ENCODE measurements around the gene TRAF6.
"Not testable (repeated sequence)": the region's sequence is repeated elsewhere in the genome, so short reads cannot be mapped to it uniquely, and the experiment has no call there.

The TRAF6 gene

GRCh38 chr11:36513965-36514364, 3.9 kb upstream of the TRAF6 start:
- Histone ChIP-seq H3K36me3 (ENCODE audit: control insufficient read depth, insufficient read depth, low read length) (no peaks in the 10 kb centered on the region), H3K4me3 (ENCODE audit: insufficient read depth, low read depth, low read length) (no peak overlapping the region), H3K27ac (ENCODE audit: insufficient read depth, low read depth, low read length, poor library complexity, severe bottlenecking) (no peak overlapping the region), H3K27me3 (ENCODE audit: control insufficient read depth, insufficient read depth, low read length, poor library complexity, severe bottlenecking) (peaks cover 11% of the 10 kb centered on the region), H3K4me1 (ENCODE audit: control insufficient read depth, insufficient read depth, low read length) (peaks cover under 1% of the 10 kb centered on the region), H3K9me3 (ENCODE audit: control insufficient read depth, low read length) (no peaks in the 10 kb centered on the region)
- 84 to 90% methylated on average over 2 of the region's 2 CpGs for WGBS, 2 experiments

GRCh38 chr11:36512016-36512415, 1.9 kb upstream of the TRAF6 start:
- Histone ChIP-seq H3K4me3 (ENCODE audit: insufficient read depth, low read depth, low read length) (no peak overlapping the region), H3K27ac (ENCODE audit: insufficient read depth, low read depth, low read length, poor library complexity, severe bottlenecking) (no peak overlapping the region), H3K36me3 (ENCODE audit: control insufficient read depth, insufficient read depth, low read length) (no peaks in the 10 kb centered on the region), H3K27me3 (ENCODE audit: control insufficient read depth, insufficient read depth, low read length, poor library complexity, severe bottlenecking) (peaks cover 11% of the 10 kb centered on the region), H3K4me1 (ENCODE audit: control insufficient read depth, insufficient read depth, low read length) (peaks cover 7% of the 10 kb centered on the region), H3K9me3 (ENCODE audit: control insufficient read depth, low read length) (no peaks in the 10 kb centered on the region)
- 82 to 84% methylated on average over 5 of the region's 5 CpGs for WGBS, 2 experiments

- H3K9me3 ChIP-seq (ENCODE audit: control insufficient read depth, low read length); H3K4me3 ChIP-seq (ENCODE audit: insufficient read depth, low read depth, low read length); H3K27ac ChIP-seq (ENCODE audit: insufficient read depth, low read depth, low read length, poor library complexity, severe bottlenecking); H3K36me3 ChIP-seq (ENCODE audit: control insufficient read depth, insufficient read depth, low read length); H3K4me1 ChIP-seq (ENCODE audit: control insufficient read depth, insufficient read depth, low read length): not testable (repeated sequence)
- H3K27me3 ChIP-seq (ENCODE audit: control insufficient read depth, insufficient read depth, low read length, poor library complexity, severe bottlenecking) = peaks cover 11% of the 10 kb centered on the region
- WGBS, 2 experiments = 100% methylated on average over 1 to 2 of the region's 2 CpGs
Measured at GRCh38 chr11:36511062-36511461, 990 bp upstream of the TRAF6 start.

GRCh38 chr11:36510594-36510942, 496 bp upstream of the TRAF6 start:
- WGBS, 2 experiments = 40 to 43% methylated on average over 8 of the region's 8 CpGs
- peaks cover 7% of the 10 kb centered on the region for H3K4me1 ChIP-seq (ENCODE audit: control insufficient read depth, insufficient read depth, low read length)
- H3K4me3 ChIP-seq (ENCODE audit: insufficient read depth, low read depth, low read length) = peak overlapping the region; percentile 98
- H3K27me3 ChIP-seq (ENCODE audit: control insufficient read depth, insufficient read depth, low read length, poor library complexity, severe bottlenecking) = peaks cover 11% of the 10 kb centered on the region
- H3K9me3 ChIP-seq (ENCODE audit: control insufficient read depth, low read length) = no peaks in the 10 kb centered on the region
- H3K36me3 ChIP-seq (ENCODE audit: control insufficient read depth, insufficient read depth, low read length) = no peaks in the 10 kb centered on the region
- no peak overlapping the region for H3K27ac ChIP-seq (ENCODE audit: insufficient read depth, low read depth, low read length, poor library complexity, severe bottlenecking)

GRCh38 chr11:36509201-36509639, 852 bp downstream of the TRAF6 start:
- Histone ChIP-seq H3K9me3 (ENCODE audit: control insufficient read depth, low read length) (no peaks in the 10 kb centered on the region), H3K36me3 (ENCODE audit: control insufficient read depth, insufficient read depth, low read length) (no peaks in the 10 kb centered on the region), H3K27ac (ENCODE audit: insufficient read depth, low read depth, low read length, poor library complexity, severe bottlenecking) (no peak overlapping the region), H3K4me1 (ENCODE audit: control insufficient read depth, insufficient read depth, low read length) (peaks cover 7% of the 10 kb centered on the region), H3K27me3 (ENCODE audit: control insufficient read depth, insufficient read depth, low read length, poor library complexity, severe bottlenecking) (peaks cover 11% of the 10 kb centered on the region), H3K4me3 (ENCODE audit: insufficient read depth, low read depth, low read length) (peak overlapping the region; percentile 98)
- 2% methylated on average over 15 of the region's 15 CpGs for WGBS, 2 experiments

GRCh38 chr11:36508743-36509142, 1.3 kb downstream of the TRAF6 start:
- Histone ChIP-seq H3K9me3 (ENCODE audit: control insufficient read depth, low read length) (no peaks in the 10 kb centered on the region), H3K36me3 (ENCODE audit: control insufficient read depth, insufficient read depth, low read length) (no peaks in the 10 kb centered on the region), H3K4me1 (ENCODE audit: control insufficient read depth, insufficient read depth, low read length) (peaks cover 7% of the 10 kb centered on the region), H3K27ac (ENCODE audit: insufficient read depth, low read depth, low read length, poor library complexity, severe bottlenecking) (no peak overlapping the region), H3K27me3 (ENCODE audit: control insufficient read depth, insufficient read depth, low read length, poor library complexity, severe bottlenecking) (peaks cover 11% of the 10 kb centered on the region), H3K4me3 (ENCODE audit: insufficient read depth, low read depth, low read length) (peak overlapping the region; percentile 98)
- whole genome bisulfite sequencing, 2 experiments = 17 to 52% methylated on average over 1 to 3 of the region's 3 CpGs

- H3K4me1 ChIP-seq (ENCODE audit: control insufficient read depth, insufficient read depth, low read length) = peaks cover 7% of the 10 kb centered on the region
- peaks cover 11% of the 10 kb centered on the region for H3K27me3 ChIP-seq (ENCODE audit: control insufficient read depth, insufficient read depth, low read length, poor library complexity, severe bottlenecking)
- 94 to 96% methylated on average over 6 to 7 of the region's 7 CpGs for WGBS, 2 experiments
- H3K36me3 ChIP-seq (ENCODE audit: control insufficient read depth, insufficient read depth, low read length) = no peaks in the 10 kb centered on the region
- no peaks in the 10 kb centered on the region for H3K9me3 ChIP-seq (ENCODE audit: control insufficient read depth, low read length)
- H3K27ac ChIP-seq (ENCODE audit: insufficient read depth, low read depth, low read length, poor library complexity, severe bottlenecking) = no peak overlapping the region
- no peak overlapping the region for H3K4me3 ChIP-seq (ENCODE audit: insufficient read depth, low read depth, low read length)
Measured at GRCh38 chr11:36507824-36508489, 2.1 kb downstream of the TRAF6 start.

- peaks cover 10% of the 10 kb centered on the region for H3K36me3 ChIP-seq (ENCODE audit: control insufficient read depth, insufficient read depth, low read length)
- H3K4me1 ChIP-seq (ENCODE audit: control insufficient read depth, insufficient read depth, low read length) = peaks cover 6% of the 10 kb centered on the region
- H3K27ac ChIP-seq (ENCODE audit: insufficient read depth, low read depth, low read length, poor library complexity, severe bottlenecking) = no peak overlapping the region
- H3K27me3 ChIP-seq (ENCODE audit: control insufficient read depth, insufficient read depth, low read length, poor library complexity, severe bottlenecking) = no peaks in the 10 kb centered on the region
- 90% methylated on average over 5 of the region's 5 CpGs for WGBS, 2 experiments
- H3K4me3 ChIP-seq (ENCODE audit: insufficient read depth, low read depth, low read length) = no peak overlapping the region
- H3K9me3 ChIP-seq (ENCODE audit: control insufficient read depth, low read length) = no peaks in the 10 kb centered on the region
Measured at GRCh38 chr11:36501236-36501635, 8.8 kb downstream of the TRAF6 start.

- H3K36me3 ChIP-seq (ENCODE audit: control insufficient read depth, insufficient read depth, low read length) = peaks cover 12% of the 10 kb centered on the region
- H3K27me3 ChIP-seq (ENCODE audit: control insufficient read depth, insufficient read depth, low read length, poor library complexity, severe bottlenecking) = no peaks in the 10 kb centered on the region
- no peaks in the 10 kb centered on the region for H3K9me3 ChIP-seq (ENCODE audit: control insufficient read depth, low read length)
- WGBS, 2 experiments = 38 to 81% methylated on average over 1 of the region's 1 CpG
- no peak overlapping the region for H3K4me3 ChIP-seq (ENCODE audit: insufficient read depth, low read depth, low read length)
- peaks cover 6% of the 10 kb centered on the region for H3K4me1 ChIP-seq (ENCODE audit: control insufficient read depth, insufficient read depth, low read length)
- H3K27ac ChIP-seq (ENCODE audit: insufficient read depth, low read depth, low read length, poor library complexity, severe bottlenecking) = peak overlapping the region; percentile 50
Measured at GRCh38 chr11:36500315-36500721, 9.8 kb downstream of the TRAF6 start.

GRCh38 chr11:36499315-36499714, 10.8 kb downstream of the TRAF6 start:
- H3K36me3 ChIP-seq (ENCODE audit: control insufficient read depth, insufficient read depth, low read length) = peaks cover 16% of the 10 kb centered on the region
- no peak overlapping the region for H3K4me3 ChIP-seq (ENCODE audit: insufficient read depth, low read depth, low read length)
- H3K4me1 ChIP-seq (ENCODE audit: control insufficient read depth, insufficient read depth, low read length) = peaks cover 6% of the 10 kb centered on the region
- H3K27me3 ChIP-seq (ENCODE audit: control insufficient read depth, insufficient read depth, low read length, poor library complexity, severe bottlenecking) = no peaks in the 10 kb centered on the region
- no peaks in the 10 kb centered on the region for H3K9me3 ChIP-seq (ENCODE audit: control insufficient read depth, low read length)
- H3K27ac ChIP-seq (ENCODE audit: insufficient read depth, low read depth, low read length, poor library complexity, severe bottlenecking) = no peak overlapping the region
- 89 to 96% methylated on average over 3 to 4 of the region's 4 CpGs for WGBS, 2 experiments

- H3K9me3 ChIP-seq (ENCODE audit: control insufficient read depth, low read length) = no peaks in the 10 kb centered on the region
- WGBS, 2 experiments = 91 to 100% methylated on average over 1 of the region's 1 CpG
- no peak overlapping the region for H3K27ac ChIP-seq (ENCODE audit: insufficient read depth, low read depth, low read length, poor library complexity, severe bottlenecking)
- no peak overlapping the region for H3K4me3 ChIP-seq (ENCODE audit: insufficient read depth, low read depth, low read length)
- H3K4me1 ChIP-seq (ENCODE audit: control insufficient read depth, insufficient read depth, low read length) = peaks cover 6% of the 10 kb centered on the region
- H3K27me3 ChIP-seq (ENCODE audit: control insufficient read depth, insufficient read depth, low read length, poor library complexity, severe bottlenecking) = no peaks in the 10 kb centered on the region
- peaks cover 22% of the 10 kb centered on the region for H3K36me3 ChIP-seq (ENCODE audit: control insufficient read depth, insufficient read depth, low read length)
Measured at GRCh38 chr11:36498721-36499120, 11.4 kb downstream of the TRAF6 start.

All from ectodermal cell (in vitro differentiated cells).